Stimulated activated CD8-positive, alpha-beta memory T cell treated with anti-CD3 and anti-CD28 coated beads, Interleukin-7, amount 100 ng/mL, for 1 hour (primary cell): Measurements from ENCODE around the gene SOX6.

Experiments
- DNase-seq, 2 donors: peaks; one replicate each; pipeline ENCODE4 v3.0.0-alpha.2; 2020; ENCODE audit warnings: low read depth in 2 of 2

Gene SOX6

GRCh38 chr11:16317712-16318111, 38.6 kb downstream of the SOX6 start:
- DNase-seq: no peak

- no peak for DNase-seq
Measured at GRCh38 chr11:16313846-16314245, 42.5 kb downstream of the SOX6 start.

- no peak for DNase-seq
Measured at GRCh38 chr11:16312233-16312765, 44.0 kb downstream of the SOX6 start.

GRCh38 chr11:16311831-16312230, 44.5 kb downstream of the SOX6 start:
- no peak for DNase-seq

- no peak for DNase-seq
Measured at GRCh38 chr11:16310943-16311342, 45.4 kb downstream of the SOX6 start.

- DNase-seq: no peak
Measured at GRCh38 chr11:16309226-16309625, 47.1 kb downstream of the SOX6 start.

GRCh38 chr11:16301462-16301861, 54.9 kb downstream of the SOX6 start:
- no peak for DNase-seq

GRCh38 chr11:16299884-16300782, 56.2 kb downstream of the SOX6 start:
- DNase-seq: no peak

- no peak for DNase-seq
Measured at GRCh38 chr11:16299390-16299789, 57.0 kb downstream of the SOX6 start.

GRCh38 chr11:16297332-16297731, 59.0 kb downstream of the SOX6 start:
- no peak for DNase-seq

GRCh38 chr11:16296273-16296672, 60.1 kb downstream of the SOX6 start:
- DNase-seq: no peak

- DNase-seq: no peak
Measured at GRCh38 chr11:16295592-16295991, 60.8 kb downstream of the SOX6 start.

GRCh38 chr11:16293204-16293681, 63.1 kb downstream of the SOX6 start:
- no peak for DNase-seq

- no peak for DNase-seq
Measured at GRCh38 chr11:16292167-16292859, 64.0 kb downstream of the SOX6 start.

GRCh38 chr11:16291729-16292128, 64.6 kb downstream of the SOX6 start:
- no peak for DNase-seq

GRCh38 chr11:16289541-16289940, 66.8 kb downstream of the SOX6 start:
- no peak for DNase-seq

- no peak for DNase-seq
Measured at GRCh38 chr11:16287630-16288280, 68.6 kb downstream of the SOX6 start.

- DNase-seq: no peak
Measured at GRCh38 chr11:16286095-16286494, 70.3 kb downstream of the SOX6 start.

GRCh38 chr11:16280256-16280682, 76.1 kb downstream of the SOX6 start:
- no peak for DNase-seq

GRCh38 chr11:16279524-16279923, 76.8 kb downstream of the SOX6 start:
- DNase-seq: no peak

GRCh38 chr11:16278979-16279378, 77.4 kb downstream of the SOX6 start:
- no peak for DNase-seq

GRCh38 chr11:16278273-16278672, 78.1 kb downstream of the SOX6 start:
- no peak for DNase-seq
